ENCODE data around the gene MTHFD2L.
A peak's percentile ranks its signal among the peaks of the same experiment; 100 is the strongest.

The MTHFD2L gene

GRCh38 chr4:74157561-74158465 is at the start of gene MTHFD2L (continued):
- TF ChIP-seq, protein P1, sequence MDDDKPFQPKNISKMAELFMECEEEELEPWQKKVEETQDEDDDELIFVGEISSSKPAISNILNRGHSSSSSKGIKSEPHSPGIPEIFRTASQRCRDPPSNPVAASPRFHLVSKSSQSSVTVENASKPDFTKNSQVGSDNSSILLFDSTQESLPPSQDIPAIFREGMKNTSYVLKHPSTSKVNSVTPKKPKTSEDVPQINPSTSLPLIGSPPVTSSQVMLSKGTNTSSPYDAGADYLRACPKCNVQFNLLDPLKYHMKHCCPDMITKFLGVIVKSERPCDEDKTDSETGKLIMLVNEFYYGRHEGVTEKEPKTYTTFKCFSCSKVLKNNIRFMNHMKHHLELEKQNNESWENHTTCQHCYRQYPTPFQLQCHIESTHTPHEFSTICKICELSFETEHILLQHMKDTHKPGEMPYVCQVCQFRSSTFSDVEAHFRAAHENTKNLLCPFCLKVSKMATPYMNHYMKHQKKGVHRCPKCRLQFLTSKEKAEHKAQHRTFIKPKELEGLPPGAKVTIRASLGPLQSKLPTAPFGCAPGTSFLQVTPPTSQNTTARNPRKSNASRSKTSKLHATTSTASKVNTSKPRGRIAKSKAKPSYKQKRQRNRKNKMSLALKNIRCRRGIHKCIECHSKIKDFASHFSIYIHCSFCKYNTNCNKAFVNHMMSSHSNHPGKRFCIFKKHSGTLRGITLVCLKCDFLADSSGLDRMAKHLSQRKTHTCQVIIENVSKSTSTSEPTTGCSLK (tag by site-specific recombination; IDR thresholded peaks at IDR 0.05), result no peak
- TF ChIP-seq ZFP41 (tag by site-specific recombination; IDR thresholded peaks at IDR 0.05; ENCODE audit: borderline replicate concordance), result no peak
- TF ChIP-seq ZNF214 (tag by site-specific recombination; IDR thresholded peaks at IDR 0.05; ENCODE audit: borderline replicate concordance), result no peak
- peak; percentile 43; the same call in 1 of the 2 replicates for TF ChIP-seq ZNF394 (tag by site-specific recombination; IDR thresholded peaks at IDR 0.05; ENCODE audit: borderline replicate concordance)
- TF ChIP-seq ZNF23 (tag by site-specific recombination; IDR thresholded peaks at IDR 0.05; ENCODE audit: borderline replicate concordance), result no peak
- TF ChIP-seq, protein P2, sequence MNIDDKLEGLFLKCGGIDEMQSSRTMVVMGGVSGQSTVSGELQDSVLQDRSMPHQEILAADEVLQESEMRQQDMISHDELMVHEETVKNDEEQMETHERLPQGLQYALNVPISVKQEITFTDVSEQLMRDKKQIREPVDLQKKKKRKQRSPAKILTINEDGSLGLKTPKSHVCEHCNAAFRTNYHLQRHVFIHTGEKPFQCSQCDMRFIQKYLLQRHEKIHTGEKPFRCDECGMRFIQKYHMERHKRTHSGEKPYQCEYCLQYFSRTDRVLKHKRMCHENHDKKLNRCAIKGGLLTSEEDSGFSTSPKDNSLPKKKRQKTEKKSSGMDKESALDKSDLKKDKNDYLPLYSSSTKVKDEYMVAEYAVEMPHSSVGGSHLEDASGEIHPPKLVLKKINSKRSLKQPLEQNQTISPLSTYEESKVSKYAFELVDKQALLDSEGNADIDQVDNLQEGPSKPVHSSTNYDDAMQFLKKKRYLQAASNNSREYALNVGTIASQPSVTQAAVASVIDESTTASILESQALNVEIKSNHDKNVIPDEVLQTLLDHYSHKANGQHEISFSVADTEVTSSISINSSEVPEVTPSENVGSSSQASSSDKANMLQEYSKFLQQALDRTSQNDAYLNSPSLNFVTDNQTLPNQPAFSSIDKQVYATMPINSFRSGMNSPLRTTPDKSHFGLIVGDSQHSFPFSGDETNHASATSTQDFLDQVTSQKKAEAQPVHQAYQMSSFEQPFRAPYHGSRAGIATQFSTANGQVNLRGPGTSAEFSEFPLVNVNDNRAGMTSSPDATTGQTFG (tag by site-specific recombination; IDR thresholded peaks at IDR 0.05; ENCODE audit: borderline replicate concordance), result no peak
- no peak for TF ChIP-seq TCF7L2 (IDR thresholded peaks at IDR 0.05; ENCODE audit: borderline replicate concordance, low read depth, low read length)
- peak; percentile 87 for TF ChIP-seq SP2 (tag by site-specific recombination; IDR thresholded peaks at IDR 0.05)
- TF ChIP-seq KLF7 (tag by site-specific recombination; IDR thresholded peaks at IDR 0.05; ENCODE audit: borderline replicate concordance), result no peak
- peak; percentile 99 for TF ChIP-seq ZNF600 (tag by site-specific recombination; IDR thresholded peaks at IDR 0.05)
- no peak for TF ChIP-seq GLI4 (tag by site-specific recombination; IDR thresholded peaks at IDR 0.05)
- no peak for TF ChIP-seq ZBTB7A (tag by site-specific recombination; IDR thresholded peaks at IDR 0.05; ENCODE audit: low read depth)
- TF ChIP-seq ZNF221 (tag by site-specific recombination; IDR thresholded peaks at IDR 0.05; ENCODE audit: borderline replicate concordance), result no peak
- TF ChIP-seq ZNF513 (tag by site-specific recombination; IDR thresholded peaks at IDR 0.05), result no peak
- TF ChIP-seq ZNF785 (tag by site-specific recombination; IDR thresholded peaks at IDR 0.05), result no peak
- TF ChIP-seq BCL11B (tag by site-specific recombination; IDR thresholded peaks at IDR 0.05; ENCODE audit: low read depth), result no peak
- TF ChIP-seq ZNF114 (tag by site-specific recombination; IDR thresholded peaks at IDR 0.05), result no peak
- TF ChIP-seq ZNF549 (tag by site-specific recombination; IDR thresholded peaks at IDR 0.05), result no peak
- no peak for TF ChIP-seq ZNF510 (tag by site-specific recombination; IDR thresholded peaks at IDR 0.05; ENCODE audit: insufficient replicate concordance)
- peak; percentile 99 for TF ChIP-seq ZBTB20 (tag by site-specific recombination; IDR thresholded peaks at IDR 0.05)
- no peak for TF ChIP-seq ZNF416 (tag by site-specific recombination; IDR thresholded peaks at IDR 0.05)
- TF ChIP-seq ZNF610 (tag by site-specific recombination; IDR thresholded peaks at IDR 0.05; ENCODE audit: borderline replicate concordance), result peak; percentile 98
- TF ChIP-seq, protein P3, sequence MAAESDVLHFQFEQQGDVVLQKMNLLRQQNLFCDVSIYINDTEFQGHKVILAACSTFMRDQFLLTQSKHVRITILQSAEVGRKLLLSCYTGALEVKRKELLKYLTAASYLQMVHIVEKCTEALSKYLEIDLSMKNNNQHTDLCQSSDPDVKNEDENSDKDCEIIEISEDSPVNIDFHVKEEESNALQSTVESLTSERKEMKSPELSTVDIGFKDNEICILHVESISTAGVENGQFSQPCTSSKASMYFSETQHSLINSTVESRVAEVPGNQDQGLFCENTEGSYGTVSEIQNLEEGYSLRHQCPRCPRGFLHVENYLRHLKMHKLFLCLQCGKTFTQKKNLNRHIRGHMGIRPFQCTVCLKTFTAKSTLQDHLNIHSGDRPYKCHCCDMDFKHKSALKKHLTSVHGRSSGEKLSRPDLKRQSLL (tag by site-specific recombination; IDR thresholded peaks at IDR 0.05), result no peak
- TF ChIP-seq ZBTB44 (tag by site-specific recombination; IDR thresholded peaks at IDR 0.05), result no peak
- peak; percentile 3; the same call in 1 of the 2 replicates for TF ChIP-seq ZFHX2 (tag by site-specific recombination; conservative IDR thresholded peaks at IDR 0.05)
- TF ChIP-seq ZNF335 (tag by site-specific recombination; conservative IDR thresholded peaks at IDR 0.05), result peak; percentile 58
- TF ChIP-seq ZNF10 (tag by site-specific recombination; IDR thresholded peaks at IDR 0.05), result no peak
- no peak for TF ChIP-seq RBAK (tag by site-specific recombination; IDR thresholded peaks at IDR 0.05)
- TF ChIP-seq, protein P4, sequence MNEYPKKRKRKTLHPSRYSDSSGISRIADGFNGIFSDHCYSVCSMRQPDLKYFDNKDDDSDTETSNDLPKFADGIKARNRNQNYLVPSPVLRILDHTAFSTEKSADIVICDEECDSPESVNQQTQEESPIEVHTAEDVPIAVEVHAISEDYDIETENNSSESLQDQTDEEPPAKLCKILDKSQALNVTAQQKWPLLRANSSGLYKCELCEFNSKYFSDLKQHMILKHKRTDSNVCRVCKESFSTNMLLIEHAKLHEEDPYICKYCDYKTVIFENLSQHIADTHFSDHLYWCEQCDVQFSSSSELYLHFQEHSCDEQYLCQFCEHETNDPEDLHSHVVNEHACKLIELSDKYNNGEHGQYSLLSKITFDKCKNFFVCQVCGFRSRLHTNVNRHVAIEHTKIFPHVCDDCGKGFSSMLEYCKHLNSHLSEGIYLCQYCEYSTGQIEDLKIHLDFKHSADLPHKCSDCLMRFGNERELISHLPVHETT (tag by site-specific recombination; IDR thresholded peaks at IDR 0.05), result no peak
